Measurements from ENCODE around the gene MIER2.

GRCh38 chr19:308471-309205 lies 36.0 kb downstream of the MIER2 start:
- TF ChIP-seq POLR2A (IDR thresholded peaks at IDR 0.05) (no peak), CTCF (IDR thresholded peaks at IDR 0.05) (no peak), EP300 (IDR thresholded peaks at IDR 0.05) (no peak)

All from sigmoid colon (tissue), 4 donors.